ENCODE measurements around the gene ITGB8. TPM values are rescaled to one million over a fixed set of nuclear protein-coding genes. Genes with fewer than 3 reads are reported as not detected.

Gene ITGB8
- total and polyA plus RNA-seq, 4 donors: 45.4 to 193 (median 63.0) TPM

GRCh38 chr7:20456701-20457100 is 126.0 kb downstream of the ITGB8 start:
- no peak overlapping the region for H3K4me3 ChIP-seq (ENCODE audit: low read depth, low read length)
- no peaks in the 10 kb centered on the region for H3K4me1 ChIP-seq (ENCODE audit: control insufficient read depth, insufficient read depth, low read length)
- no peak overlapping the region for H3K27ac ChIP-seq (ENCODE audit: low read depth, low read length)
- no peaks in the 10 kb centered on the region for H3K27me3 ChIP-seq (ENCODE audit: control insufficient read depth, insufficient read depth, low read length)
- no peaks in the 10 kb centered on the region for H3K9me3 ChIP-seq (ENCODE audit: control insufficient read depth, insufficient read depth, low read length)
- H3K36me3 ChIP-seq (ENCODE audit: control insufficient read depth, insufficient read depth, low read length): no peaks in the 10 kb centered on the region
- DNase-seq (ENCODE audit: low read depth in 4 of 6, low spot score in 6 of 6): no peak

- WGBS (ENCODE audit: insufficient coverage): no CpG with 5 or more reads among the region's 1 CpG
- Histone ChIP-seq H3K36me3 (ENCODE audit: control insufficient read depth, insufficient read depth, low read length) (no peaks in the 10 kb centered on the region), H3K27ac (ENCODE audit: low read depth, low read length) (no peak overlapping the region), H3K4me1 (ENCODE audit: control insufficient read depth, insufficient read depth, low read length) (no peaks in the 10 kb centered on the region), H3K4me3 (ENCODE audit: low read depth, low read length) (no peak overlapping the region), H3K27me3 (ENCODE audit: control insufficient read depth, insufficient read depth, low read length) (no peaks in the 10 kb centered on the region), H3K9me3 (ENCODE audit: control insufficient read depth, insufficient read depth, low read length) (no peaks in the 10 kb centered on the region)
- DNase-seq (ENCODE audit: low read depth in 4 of 6, low spot score in 6 of 6): no peak
Observed at GRCh38 chr7:20458521-20458920, 127.8 kb downstream of the ITGB8 start.

- WGBS (ENCODE audit: insufficient coverage): 100% methylated on average over 1 of the region's 4 CpGs
- Histone ChIP-seq H3K27me3 (ENCODE audit: control insufficient read depth, insufficient read depth, low read length) (no peaks in the 10 kb centered on the region), H3K4me1 (ENCODE audit: control insufficient read depth, insufficient read depth, low read length) (no peaks in the 10 kb centered on the region), H3K9me3 (ENCODE audit: control insufficient read depth, insufficient read depth, low read length) (no peaks in the 10 kb centered on the region), H3K27ac (ENCODE audit: low read depth, low read length) (no peak overlapping the region), H3K4me3 (ENCODE audit: low read depth, low read length) (no peak overlapping the region), H3K36me3 (ENCODE audit: control insufficient read depth, insufficient read depth, low read length) (no peaks in the 10 kb centered on the region)
- no peak for DNase-seq (ENCODE audit: low read depth in 4 of 6, low spot score in 6 of 6)
Observed at GRCh38 chr7:20459419-20459818, 128.7 kb downstream of the ITGB8 start.

- no peak for DNase-seq (ENCODE audit: low read depth in 4 of 6, low spot score in 6 of 6)
- H3K36me3 ChIP-seq (ENCODE audit: control insufficient read depth, insufficient read depth, low read length): no peaks in the 10 kb centered on the region
- H3K4me3 ChIP-seq (ENCODE audit: low read depth, low read length): no peak overlapping the region
- no peak overlapping the region for H3K27ac ChIP-seq (ENCODE audit: low read depth, low read length)
- WGBS (ENCODE audit: insufficient coverage): 88% methylated on average over 1 of the region's 1 CpG
- H3K4me1 ChIP-seq (ENCODE audit: control insufficient read depth, insufficient read depth, low read length): no peaks in the 10 kb centered on the region
- H3K27me3 ChIP-seq (ENCODE audit: control insufficient read depth, insufficient read depth, low read length): no peaks in the 10 kb centered on the region
- H3K9me3 ChIP-seq (ENCODE audit: control insufficient read depth, insufficient read depth, low read length): no peaks in the 10 kb centered on the region
Observed at GRCh38 chr7:20464891-20465290, 134.2 kb downstream of the ITGB8 start.

Small RNAs within 50 kb of the gene (small RNA-seq; reads per million reads assigned to genes)
- gene RF00275 (ENCODE audit: low replicate concordance): not detected

Other genes starting within 250 kb of the ITGB8 start
- under 1 TPM; 0.20 to 0.28 TPM for gene MACC1, start 113.5 kb upstream of the ITGB8 start, total RNA-seq
- gene MACC1, start 113.5 kb upstream of the ITGB8 start, polyA plus RNA-seq (ENCODE audit: insufficient read length in 2 of 2): under 1 TPM; 0.14 to 0.17 TPM